Stimulated activated CD4-positive, alpha-beta T cell treated with anti-CD3 and anti-CD28 coated beads, Interleukin-1b, Interleukin-23, amount 100 ng/mL, for 4 hours (primary cell): ENCODE results near the gene AGBL1.

ENCODE experiments used
- DNase-seq, 2 donors: peaks; one replicate each; pipeline ENCODE4 v3.0.0-alpha.2; 2020; ENCODE audit warnings: low read depth in 2 of 2

AGBL1 gene

DNA sequence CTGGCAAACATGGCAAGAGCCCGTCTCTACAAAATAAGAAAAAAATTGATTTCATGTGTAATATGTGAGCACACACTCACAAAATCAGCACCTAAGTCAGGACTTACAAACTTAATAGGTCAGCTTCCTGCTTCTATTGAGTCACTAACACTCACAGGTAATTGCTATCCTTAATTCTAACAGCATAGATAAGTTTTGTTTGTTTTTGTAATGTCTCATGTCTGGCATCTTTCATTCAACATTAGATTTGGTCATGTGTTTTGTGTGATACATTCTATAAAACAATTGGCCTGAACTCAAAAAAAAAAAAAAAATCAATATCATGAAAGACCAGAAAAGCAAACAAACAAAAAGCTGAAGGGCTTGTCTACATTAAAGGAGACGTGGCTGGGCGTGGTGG is 564.7 kb downstream of the AGBL1 start:
- DNase-seq: no peak

DNA sequence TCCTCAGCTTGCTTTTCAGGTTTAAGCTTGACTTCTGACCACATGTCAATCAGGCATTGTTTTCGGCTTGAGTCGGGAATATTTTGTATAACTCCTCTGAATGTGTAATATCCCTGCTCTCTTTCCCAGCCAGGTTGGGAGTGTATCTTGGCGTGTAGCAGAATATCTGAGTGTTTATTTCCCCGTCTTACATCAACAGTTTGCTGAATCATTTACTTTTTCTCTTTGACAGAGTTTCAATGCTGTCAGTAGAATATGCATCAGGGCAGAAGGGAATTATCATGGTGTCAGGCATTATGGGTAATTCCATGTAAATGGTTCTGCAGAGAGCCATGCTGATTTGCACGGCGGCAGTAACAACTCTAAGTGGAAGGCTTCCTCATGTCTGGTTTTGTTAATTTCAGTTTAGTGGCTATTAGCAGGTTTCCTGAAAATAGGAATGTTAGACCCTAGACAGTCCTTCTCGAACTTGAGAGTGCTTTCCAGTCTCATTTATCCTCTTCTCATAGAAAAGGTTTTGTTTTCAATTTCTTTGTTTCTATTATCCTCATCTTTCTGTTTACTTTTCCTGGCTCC is 566.3 kb downstream of the AGBL1 start:
- DNase-seq: no peak

DNA sequence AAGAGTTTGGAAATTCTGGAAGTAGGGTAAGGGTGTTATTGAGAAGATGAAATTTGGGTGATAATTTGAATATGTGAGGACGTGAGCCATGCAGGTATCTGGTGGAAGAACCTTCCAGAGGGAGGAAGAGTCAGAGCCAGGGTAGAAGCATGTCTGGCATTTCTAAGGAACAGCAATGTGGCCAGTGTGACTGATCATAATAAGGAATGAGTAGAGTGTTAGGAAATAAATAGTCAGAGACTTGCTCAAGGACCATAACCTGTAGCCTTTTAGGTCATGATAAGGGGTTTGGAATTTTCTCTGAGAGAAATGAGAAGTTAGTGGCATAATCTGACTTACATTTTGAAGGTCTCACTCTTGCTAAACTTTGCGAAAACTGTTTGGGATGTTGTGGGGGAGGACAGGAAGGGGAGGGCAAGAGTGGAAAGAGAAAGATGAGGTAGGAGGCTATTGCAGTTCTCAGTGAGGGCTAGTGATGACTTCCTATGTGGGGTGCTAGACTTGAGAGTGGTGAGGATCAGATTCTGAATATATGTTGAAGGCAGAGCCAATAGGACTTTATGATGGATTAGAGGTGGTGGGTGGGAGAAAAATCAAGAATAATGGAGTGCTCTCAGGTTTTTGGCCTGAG is 568.3 kb downstream of the AGBL1 start:
- DNase-seq: no peak

DNA sequence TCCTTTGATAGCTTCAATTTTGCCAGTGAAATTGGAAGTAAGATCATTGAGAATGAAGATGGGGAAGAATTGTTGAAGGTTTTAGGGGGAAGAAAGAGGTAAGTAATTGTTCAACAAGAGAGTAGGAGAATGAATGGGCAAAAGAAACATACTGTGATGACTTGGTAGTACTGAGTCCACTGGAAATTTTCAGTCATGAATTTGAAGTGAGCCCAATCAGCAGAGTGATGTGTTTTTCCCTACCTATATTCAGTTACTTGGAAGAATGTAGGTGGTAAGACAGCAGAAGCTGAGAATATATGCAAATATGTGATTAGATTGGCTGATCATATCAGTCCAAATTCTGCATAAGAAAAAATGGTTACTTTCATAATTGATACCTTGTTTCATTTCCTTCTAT is 569.6 kb downstream of the AGBL1 start:
- DNase-seq: no peak

DNA sequence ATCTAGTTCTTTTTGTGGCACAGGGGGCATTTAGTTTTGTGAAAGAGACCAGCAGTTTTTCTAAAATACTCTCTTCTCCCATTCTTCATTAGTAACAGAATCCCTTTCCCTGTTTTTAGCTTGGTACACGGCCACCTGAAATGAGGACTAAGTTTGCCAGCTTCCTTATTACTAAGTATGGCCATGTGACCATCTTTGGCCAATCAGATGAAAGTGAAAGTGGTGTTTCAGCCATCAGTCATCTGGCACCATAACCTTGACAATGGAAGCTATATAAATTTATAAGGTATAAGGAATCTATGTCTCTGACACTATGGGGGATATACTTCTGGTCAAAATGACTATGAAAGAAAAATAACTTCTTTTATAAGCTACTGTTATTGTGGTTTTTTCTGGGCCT is 570.4 kb downstream of the AGBL1 start:
- DNase-seq: no peak

DNA sequence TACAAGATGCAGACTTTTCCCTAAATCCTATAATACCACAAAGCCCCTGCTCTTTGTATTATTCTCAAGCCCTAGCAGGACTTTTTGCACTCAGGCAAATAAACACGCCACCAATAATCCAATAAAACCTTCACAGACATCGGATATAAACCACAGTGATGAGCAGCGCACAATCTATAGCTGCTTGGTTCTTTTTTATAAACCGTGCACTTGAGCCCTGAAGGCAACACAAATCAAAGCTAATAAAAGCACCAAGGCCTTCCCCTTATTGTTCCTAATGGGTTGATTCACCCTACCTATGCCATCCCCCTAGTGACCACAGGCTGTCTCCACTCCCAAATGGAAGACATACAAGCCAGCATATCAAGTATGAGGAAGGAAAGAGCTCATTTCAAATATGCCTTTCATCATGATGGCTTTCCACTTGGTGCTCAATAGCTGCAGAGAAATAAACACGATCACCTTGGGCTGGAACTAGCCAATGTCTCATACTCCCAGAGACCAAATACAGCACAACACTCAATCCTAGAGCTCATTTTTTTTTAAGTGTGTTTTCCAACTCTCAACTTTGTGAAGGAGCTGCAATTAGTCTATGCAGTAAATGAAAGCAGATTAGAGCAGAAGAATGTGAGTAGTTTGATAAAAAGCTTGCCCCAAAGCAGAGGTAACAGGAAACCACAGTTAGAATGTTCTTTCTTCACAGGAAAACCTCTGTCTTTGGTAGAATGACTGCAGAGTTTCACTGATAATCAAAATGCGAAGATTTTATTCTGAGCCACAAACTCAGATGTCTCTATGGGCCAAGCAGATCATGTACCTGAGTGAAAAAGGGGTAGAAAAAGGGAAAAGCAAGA is 573.9 kb downstream of the AGBL1 start:
- DNase-seq: no peak

DNA sequence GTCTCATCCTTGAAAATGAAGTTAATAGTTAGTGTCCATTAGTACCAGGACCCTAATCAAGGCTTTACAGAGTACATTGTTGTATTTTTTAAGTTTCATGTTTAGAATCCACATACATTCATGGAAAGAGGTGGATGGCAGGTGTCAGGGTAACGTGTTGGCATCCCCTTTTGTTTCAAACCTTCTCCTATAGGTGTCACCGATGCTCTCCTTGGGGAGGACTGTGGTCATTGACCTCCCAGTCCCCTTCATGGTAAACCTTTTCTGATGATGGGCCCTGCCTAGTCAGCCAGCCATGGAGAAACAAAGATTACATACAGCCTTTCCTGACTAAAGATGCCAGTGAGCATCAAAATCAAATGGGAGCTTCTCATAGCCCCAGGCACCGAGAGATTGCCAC is 574.8 kb downstream of the AGBL1 start:
- DNase-seq: no peak

DNA sequence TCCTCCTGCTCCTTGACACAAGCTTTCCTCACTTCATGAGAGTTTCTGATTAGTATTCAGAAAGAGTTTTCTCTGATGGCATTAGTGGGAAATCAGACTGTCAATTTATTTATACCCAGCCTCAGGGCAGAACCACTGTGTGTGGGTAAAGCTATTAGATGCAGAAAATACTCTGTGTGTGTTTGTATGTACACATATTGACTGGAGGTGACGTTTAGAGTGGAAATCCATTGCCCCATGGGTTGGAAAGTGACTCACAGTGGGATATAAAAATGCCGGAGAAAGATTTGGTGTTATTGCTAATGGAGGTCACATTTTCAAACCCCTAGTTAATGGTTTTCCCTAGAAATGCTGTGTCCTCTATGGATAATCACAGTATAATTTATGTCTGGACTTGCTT is 577.6 kb downstream of the AGBL1 start:
- DNase-seq: no peak

DNA sequence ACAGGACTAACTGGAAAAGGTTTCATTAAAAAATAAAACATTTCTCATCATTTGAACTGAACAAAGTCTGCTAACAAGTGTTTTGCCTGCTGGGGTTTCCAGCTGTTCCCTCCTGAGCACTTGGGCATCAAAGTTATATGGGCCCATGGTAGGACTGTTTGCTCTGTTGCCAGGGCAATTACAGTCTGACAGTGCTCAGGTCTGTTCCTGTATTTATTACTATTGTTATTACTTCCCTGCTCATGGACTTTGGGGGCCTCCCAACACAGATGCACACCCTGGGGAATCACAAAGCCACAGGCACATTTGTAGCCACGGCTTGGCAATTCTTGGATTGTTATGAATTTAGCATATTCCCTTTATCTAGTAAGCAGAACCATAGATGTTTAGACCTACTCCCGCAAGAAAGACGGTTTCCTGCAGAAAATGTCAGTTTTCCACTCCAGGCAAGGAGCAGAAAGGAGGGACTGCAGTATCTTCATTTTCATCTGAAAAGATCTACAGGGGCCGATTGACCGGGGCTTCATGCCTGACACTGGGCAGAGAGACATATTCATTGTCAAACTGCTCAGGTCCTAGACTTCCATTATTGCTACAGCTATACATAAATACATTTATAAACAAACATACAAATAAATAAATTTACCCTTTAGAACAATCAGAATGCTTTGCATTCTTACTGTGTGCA is 580.2 kb downstream of the AGBL1 start:
- no peak for DNase-seq

DNA sequence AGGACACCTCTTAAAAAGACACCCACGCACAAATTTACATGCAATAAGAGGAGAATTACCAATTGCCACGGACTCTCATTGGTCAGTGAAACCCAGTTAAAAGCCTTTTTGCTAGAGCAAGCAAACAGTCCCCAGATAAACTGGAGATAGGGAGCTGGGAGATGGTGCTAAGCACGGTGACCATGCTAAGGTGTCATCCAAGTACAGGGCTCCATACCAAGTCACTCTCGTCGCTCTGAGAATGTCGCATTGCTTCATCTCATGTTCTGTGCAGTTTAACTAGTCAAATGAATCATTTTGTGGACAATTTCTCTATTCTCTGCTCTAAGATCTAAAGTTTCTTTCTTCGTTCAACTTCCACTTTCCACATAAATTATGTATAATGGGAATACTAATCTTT is 581.9 kb downstream of the AGBL1 start:
- DNase-seq: no peak

DNA sequence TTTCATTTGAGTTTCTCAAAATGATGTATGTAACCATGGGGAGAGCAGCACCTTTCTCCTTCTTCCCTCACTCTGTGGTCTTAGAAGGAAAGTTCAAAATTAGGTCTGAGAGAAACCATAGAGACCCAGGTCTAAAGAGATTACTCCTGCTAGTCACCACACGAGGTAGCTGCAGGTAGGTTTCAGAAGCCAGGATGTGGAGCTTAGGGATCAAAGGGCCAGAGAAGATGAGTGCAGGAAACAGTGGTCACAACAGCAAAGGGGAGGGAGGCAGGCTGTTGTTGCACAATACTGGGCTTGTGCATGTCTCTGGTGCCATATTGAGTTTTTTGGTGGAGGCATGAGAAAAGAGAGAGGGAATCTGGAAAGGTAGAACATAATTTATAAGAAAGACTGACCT is 583.6 kb downstream of the AGBL1 start:
- no peak for DNase-seq

DNA sequence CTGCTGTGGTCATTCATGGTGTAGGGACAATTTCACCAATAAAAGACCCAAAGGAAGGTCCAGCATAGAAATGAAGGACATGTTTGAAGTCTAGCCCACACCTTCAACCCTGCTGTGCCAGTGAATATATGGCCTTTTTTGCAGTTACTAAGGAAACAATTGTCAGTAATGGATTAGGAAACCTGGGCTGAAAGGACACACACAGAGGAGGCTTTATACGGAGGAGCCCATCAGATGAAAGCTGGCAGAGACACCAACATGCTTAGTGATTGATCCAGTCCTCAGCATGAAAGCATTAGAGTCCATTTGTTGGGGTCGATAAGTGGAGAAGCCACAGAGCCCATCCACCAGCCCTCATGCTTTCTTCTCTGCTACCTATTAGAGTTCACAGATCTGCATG is 584.3 kb downstream of the AGBL1 start:
- no peak for DNase-seq

DNA sequence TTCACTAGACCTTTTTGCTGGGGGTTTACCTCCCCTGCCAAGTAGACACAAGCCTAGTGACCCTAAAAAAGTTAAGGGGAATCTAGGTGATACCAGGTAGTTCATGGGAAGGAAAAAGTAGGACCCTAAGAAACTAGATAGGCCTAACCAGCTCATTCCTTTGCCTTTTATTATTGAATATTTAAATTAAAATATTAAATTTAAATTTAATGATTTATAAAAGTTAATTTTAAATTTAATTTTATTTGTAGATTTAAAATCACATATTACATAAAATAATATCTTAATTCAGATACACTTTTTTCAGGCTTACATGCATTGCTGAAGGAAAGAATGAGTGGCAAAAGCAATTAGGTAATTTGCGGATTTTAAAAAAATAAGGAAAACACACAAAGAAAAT is 584.9 kb downstream of the AGBL1 start:
- no peak for DNase-seq

DNA sequence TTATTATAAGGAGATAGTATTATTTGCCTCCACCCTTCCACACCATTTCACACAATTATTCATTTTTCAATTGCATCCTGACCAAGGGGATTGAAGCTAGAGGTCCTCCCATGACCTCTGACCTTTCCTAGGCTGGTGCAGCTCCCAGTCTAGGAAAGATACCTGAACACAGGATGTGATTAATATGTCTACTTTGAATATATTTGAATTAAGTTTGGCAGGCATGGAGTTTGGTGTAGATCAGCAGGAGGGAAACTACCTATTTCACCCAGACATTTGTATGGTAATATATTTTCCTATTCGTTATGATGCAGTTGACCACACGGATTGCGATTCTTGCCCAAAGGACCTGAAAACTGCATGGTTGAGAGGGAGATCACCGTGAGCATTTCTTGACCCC is 596.3 kb downstream of the AGBL1 start:
- no peak for DNase-seq

DNA sequence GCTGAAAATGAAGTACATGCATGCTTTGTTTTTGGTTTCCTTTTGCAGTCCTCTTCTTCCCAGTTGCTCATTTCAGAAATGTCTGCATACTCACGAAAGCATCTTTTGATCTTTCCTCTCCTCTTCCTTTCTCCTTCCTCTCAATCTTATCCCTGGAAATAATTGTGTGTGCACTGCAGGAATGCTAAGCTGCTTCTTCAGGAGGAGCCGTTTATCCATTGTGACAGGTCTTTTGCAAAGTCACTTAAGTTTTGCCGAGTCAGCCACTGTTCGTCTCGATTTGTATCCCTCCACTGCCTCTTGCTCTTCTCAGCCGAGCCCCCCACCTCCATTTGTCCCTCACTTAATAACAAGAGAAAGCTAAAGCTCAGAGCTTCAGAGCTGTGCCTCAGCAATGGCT is 597.6 kb downstream of the AGBL1 start:
- DNase-seq: no peak

DNA sequence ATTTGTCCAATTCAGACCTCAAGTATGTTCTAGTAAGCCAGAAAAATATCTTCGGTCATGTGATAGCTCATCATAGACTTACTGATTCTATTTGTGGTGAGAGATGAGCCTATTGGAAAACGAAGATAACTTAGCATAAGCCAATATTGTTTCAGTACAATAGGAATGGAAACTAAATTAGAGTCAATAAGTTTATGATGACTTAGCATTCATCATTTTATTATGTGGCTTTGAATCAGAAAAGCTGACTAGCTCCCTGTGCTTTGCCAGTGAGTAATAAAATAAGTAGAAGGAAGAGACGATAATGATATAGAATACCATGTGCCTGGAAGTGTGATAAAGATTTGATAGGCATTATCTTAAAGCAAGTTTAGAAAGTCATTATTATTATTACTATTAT is 605.6 kb downstream of the AGBL1 start:
- DNase-seq: no peak

DNA sequence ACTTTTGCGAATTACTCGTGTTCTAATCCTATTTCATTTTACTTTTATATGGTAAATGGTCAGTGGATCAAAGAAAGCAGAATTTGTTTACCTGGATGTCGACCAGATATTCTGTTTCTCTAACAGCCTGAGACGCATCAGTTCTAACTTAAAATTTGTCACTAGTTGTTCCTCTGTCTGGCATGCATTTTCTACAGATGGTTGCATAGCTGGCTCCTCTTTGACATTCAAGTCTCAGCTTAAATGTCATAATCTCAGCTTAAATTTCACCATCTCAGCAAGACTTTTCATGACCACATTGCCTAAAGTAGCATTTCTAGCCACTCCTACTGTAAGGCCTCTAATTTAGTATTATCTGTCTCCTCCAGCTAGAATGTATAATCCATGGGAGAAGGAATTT is 609.3 kb downstream of the AGBL1 start:
- no peak for DNase-seq

DNA sequence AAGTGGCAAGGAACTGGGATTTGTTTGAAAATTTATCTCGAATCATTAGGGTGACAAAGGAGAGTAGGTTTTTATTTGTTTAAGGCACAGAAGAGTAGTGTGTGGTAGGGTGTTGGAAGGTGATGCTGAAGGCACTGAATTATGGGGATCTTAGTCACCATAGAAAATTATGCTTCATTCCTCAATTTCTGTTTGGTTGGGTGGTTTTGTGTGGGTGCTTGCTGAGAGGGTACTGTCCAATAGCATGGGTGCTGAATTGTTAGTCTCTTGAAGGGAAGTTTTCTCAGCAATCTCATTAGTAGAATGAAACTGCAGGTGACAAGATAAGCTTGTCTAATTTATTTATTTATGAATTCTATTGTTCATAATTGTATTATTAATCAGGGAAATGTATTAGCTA is 610.9 kb downstream of the AGBL1 start:
- DNase-seq: no peak

DNA sequence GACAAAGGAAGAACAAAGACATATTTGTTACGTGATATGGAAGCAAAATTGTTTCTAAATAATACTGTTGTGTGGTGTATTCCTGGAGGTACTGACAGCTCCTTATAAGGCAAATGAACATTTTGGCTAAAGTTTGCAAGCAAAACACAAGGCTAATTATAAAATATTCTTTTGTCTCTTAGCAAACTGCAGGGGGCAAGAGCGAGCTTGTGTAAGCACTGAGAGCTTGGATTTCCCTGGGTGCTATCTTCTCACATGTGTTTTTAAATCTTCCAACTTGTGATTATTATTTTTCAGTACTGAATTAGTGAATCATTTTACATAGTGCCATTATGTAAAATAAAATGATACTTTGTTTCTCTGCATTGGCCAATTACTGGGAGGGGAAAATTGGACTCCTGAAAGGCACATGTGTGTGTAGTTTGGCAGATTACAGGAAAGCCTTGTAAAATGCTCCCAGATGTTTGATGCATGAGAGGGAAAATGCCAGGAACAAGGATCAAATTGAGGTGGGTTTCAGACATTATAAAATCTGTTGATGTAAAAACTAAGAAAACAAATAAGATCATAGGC is 611.5 kb downstream of the AGBL1 start:
- DNase-seq: no peak

DNA sequence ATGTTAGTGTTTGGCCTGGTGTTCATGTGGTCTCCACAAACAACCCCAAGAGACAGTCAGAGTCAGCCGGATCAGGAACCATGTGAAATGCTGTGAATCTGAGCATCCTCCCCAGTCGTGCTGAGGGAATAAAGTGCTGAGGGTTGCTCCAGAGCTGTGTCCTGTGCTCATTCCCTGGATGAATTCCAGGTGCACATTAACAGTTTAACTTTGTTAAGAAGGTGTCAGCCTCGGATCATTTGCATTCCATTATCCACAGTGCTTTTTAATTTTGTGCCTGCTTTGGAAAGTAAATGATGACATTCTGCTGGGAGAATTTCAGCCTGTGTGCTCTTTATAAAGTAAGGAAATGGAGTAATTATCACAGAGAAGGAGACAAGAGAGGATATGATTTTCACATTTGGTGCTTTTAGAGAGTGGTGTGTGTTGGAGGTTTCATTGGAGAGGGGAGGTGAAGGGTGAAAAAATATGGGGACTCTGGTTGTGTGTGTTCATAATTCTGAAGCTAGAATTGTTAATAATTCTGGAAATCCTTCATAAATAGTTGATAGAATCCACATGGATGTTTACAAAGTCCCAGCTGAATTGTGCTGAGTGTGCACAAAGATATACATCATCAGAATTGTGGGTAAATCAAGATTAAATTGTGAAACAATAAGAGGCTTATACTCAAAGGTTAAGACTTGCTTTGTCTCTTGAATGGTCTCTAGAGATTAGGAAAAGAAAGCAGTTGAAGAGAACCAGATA is 621.4 kb downstream of the AGBL1 start:
- no peak for DNase-seq

DNA sequence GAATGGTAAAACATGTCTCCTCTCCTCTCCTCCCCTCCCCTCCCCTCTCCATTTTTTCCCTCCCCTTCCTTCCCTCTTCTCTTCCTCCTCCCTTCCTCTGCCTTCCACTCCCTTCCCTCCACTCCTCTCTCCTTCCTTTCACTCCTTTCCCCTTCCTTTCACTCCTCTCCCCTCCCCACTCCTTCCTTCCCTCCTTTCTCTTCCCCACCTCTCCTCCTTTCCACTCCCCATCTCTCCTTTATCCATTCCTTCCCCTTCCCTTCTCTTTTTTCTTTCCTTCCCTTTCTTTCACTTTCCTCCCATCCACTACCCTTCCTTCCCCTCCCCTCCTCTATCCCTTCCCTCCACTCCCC is 621.9 kb downstream of the AGBL1 start:
- DNase-seq: no peak

DNA sequence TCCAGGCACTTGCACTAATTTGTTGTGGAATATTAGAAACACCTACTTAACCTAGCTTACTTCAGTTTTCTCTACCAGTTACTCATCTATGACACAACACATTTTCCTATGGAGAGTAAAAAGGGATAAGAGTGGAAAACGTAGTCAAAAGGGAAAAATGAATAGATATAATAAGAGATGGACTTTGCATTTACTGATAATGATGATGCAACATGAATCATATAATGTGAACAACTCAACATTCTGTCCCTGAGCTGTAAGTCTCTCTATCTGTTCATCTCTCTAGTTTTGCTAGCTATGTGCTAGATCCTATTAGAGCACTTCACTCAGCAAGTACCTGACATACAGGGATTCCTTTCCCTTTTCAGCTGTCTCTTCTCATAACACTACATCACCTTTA is 627.1 kb downstream of the AGBL1 start:
- DNase-seq: no peak
